ENCODE results near the gene NANOS3.

GRCh38 chr19:13831537-13832467, 45.1 kb upstream of the NANOS3 start:
- TF ChIP-seq YY1 (IDR thresholded peaks at IDR 0.05; ENCODE audit: insufficient read depth, insufficient read length) (no peak), ZNF274 (IDR thresholded peaks at IDR 0.05; ENCODE audit: low read depth, low read length) (no peak)

Data from NT2/D1 (cell line).